Endothelial cell of hepatic sinusoid (primary cell): ENCODE data around the gene PHTF2.
"Not testable (repeated sequence)": the region's sequence is repeated elsewhere in the genome, so short reads cannot be mapped to it uniquely, and the experiment has no call there.

Source experiments
- in situ Hi-C: cut with HindIII; loops from 2 replicates; pipeline ENCODE4 v1.10.0; 2017; ENCODE audit warnings: low sequenced_read_pairs

The PHTF2 gene

GRCh38 chr7:77798394-77799077 lies at the start of gene PHTF2, which contains the start of gene TMEM60:
TSS of gene PHTF2 (plus strand) at chr7:77798773.
TSS of gene TMEM60 (minus strand) at chr7:77798434. CDS start at chr7:77794373, 4,061 bp downstream.
- in situ Hi-C loops = no loop called here

- in situ Hi-C loops = no loop called here
These were observed 46.6 kb upstream of the PHTF2 start for GRCh38 chr7:77752016-77752415.

DNA sequence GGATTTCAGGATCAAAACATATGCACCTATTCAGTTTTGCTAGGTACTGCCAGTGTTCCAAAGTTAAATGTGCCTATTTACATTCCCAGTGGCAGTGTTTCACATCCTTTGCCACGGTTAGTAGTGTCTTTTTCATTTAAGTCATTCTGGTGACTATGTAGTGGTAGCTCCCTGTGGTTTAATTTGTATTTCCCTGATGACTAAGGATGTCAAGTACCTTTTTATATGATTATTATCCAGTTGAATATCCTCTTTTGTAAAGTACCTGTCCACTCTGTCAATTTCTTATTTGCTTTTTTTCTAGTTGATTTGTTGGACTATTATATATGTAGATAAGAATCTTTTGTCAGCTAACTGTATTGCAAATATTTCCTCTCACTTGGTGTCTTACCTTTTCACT lies 45.4 kb upstream of the PHTF2 start:
- in situ Hi-C loops = no loop called here

- in situ Hi-C loops = loop anchor here (5.0 kb wide), 1 partner anchor 105 kb away; no protein-coding TSS in a partner anchor
These were observed 41.0 kb upstream of the PHTF2 start for GRCh38 chr7:77757589-77757988.

- in situ Hi-C loops = loop anchor here (5.0 kb wide), 1 partner anchor 107 kb away; no protein-coding TSS in a partner anchor
These were observed 39.2 kb upstream of the PHTF2 start for GRCh38 chr7:77759294-77759889.

DNA sequence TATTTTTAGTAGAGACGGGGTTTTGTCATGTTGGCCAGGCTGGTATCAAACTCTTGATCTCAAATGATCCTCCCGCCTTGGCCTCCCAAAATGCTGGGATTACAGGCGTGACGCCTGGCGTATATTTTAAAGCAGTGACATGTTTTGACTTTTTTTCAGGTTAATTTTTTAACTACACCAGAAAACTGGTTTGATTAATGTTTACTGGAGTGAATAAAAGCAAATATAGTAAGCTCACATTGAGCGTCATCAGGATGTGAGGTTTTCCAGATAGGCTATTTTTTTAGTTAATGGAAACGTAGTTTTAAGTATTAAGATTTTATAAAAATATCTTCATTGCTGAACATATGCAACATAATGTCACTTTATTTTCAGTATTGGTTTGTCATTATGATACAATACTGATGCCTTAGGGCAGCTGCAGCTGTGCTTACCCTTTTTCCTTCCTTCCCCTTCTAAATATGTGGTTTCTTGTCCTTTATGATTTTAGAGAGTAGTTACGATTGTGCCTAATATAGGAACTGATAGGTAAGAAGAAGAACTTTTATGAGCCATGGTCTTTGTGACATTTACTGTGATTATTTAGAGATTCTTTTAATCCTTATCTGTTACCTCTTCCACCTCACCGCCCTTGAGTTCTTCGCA lies 37.6 kb upstream of the PHTF2 start:
- in situ Hi-C loops = no loop called here

GRCh38 chr7:77765481-77765880 lies 33.1 kb upstream of the PHTF2 start:
- in situ Hi-C loops = no loop called here

- in situ Hi-C loops = no loop called here
These were observed 32.4 kb upstream of the PHTF2 start for GRCh38 chr7:77765906-77766800.

DNA sequence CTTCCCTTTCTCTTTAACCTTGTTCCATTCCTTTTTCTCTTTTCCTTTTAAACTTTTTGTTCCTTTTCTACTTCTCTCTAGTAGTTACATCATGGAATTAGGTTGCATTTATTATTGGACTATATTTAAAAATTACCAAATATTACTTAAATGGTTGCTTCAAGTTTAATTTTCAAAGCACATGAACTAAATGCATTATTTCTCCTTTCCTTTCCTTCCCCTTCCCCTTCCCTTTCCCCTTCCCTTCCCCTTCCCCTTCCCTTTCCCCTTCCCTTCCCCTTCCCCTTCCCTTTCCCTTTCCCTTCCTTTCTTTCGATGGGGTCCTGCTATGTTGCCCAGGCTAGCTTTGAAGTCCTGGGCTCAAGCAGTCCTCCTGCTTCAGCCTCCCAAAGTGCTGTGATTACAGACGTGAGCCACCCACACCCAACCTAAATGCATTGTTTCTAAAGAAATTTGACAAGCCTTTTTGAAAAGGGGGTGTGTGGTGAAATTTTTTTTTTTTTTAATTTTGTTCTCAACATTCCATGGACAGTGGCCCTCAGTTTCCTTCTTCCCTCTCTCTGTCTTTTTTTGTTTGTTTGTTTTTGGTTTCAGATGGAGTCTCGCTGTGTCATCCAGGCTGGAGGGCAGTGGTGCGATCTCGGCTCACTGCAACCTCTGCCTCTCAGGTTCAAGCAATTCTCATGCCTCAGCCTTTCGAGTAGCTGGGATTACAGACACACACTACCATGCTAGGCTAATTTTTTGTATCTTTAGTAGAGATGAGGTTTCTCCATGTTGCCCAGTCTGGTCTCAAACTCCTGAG lies 31.6 kb upstream of the PHTF2 start:
- in situ Hi-C loops = no loop called here

DNA sequence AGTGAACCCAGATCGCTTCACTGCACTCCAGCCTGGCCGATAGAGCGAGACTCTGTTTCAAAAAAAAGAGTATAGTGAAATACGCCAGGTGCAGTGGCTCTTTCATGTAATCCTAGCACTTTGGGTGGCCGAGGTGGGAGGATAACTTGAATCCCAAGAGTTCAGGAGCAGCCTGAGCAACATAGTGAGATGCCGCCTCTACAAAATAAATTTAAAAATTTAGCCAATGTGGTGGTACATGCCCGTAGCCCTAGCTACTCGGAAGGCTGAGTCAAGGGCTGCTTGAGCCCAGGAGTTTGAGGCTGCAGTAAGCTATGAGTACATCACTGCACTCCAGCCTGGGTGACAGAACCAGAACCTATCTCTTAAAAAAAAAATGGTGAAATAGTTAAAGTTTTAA lies 28.3 kb upstream of the PHTF2 start:
- in situ Hi-C loops = no loop called here

- in situ Hi-C loops = no loop called here
These were observed 26.7 kb upstream of the PHTF2 start for GRCh38 chr7:77771901-77772300.

GRCh38 chr7:77778535-77778934 lies 20.0 kb upstream of the PHTF2 start:
- in situ Hi-C loops = no loop called here

DNA sequence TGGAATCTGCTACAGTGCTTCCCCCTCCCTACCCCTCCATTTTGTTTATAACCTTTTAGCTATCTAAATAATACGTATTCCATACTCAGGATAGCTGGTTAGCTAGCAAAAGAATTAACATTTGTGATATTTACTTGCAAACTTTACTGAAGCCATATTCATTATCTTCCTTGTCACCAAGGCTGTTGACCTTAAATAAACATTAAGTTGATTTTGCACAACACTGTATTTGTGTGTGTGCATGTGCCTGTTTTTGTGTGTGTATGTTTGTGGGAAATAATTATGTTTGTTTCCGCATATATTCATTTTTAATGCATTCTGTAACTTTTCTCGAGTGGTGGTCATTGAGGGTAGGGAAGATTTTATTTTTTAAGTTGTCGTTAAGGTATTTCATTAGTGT lies 16.2 kb upstream of the PHTF2 start:
- in situ Hi-C loops = no loop called here

DNA sequence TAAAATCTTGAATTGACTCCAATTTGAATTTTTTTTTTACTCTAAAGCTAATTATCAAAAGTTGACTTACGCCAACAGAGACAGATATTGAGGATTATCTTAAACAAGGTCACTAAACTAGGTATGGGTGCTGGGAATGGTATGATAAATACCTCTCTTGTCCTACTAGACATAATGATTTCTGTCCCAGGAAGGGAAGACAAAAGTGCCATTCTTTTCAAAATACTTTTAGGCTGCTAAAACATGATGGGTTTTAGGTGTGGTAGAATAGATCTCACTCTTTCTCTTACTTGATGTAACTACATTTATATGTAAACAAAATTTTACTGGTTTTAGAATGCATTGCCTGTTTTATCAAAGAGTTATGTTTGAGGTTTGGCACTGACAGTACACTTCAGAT lies 15.5 kb upstream of the PHTF2 start:
- in situ Hi-C loops = no loop called here

DNA sequence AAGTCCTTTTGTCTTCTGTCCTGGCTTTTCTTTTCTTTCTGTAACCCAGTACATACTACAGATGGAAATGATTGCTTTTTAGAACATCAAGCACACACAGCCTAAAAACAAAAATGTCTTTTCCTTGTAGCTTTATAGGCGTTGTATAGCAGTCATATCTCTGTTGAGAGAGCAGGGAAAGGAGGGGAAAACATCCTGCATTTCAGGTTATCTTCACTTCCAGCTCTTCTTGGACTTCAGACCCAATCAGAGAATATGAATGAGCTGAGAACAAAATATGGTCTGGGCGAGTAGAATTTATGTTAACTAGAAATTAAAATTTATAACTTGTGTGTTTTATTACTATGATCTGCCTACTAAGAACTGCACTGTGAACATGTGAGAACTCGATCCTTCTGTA lies 15.0 kb upstream of the PHTF2 start:
- in situ Hi-C loops = no loop called here

DNA sequence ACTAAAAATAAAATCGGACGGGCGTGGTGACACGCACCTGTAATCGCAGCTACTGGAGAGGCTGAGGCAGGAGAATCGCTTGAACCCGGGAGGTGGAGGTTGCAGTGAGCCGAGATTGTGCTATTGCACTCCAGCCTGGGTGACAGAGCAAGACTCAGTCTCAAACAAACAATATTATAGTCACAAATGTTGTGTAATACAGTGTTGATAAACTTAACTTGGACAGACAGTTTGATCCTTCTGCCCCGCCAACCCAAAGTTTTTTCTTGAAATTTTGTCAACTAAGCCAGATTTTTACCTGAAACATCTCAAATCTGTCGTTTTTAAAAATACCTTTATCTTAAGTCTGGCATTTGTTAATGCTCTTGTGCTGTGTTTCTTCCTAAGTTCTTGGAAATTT lies 14.1 kb upstream of the PHTF2 start:
- in situ Hi-C loops = not testable (repeated sequence)

DNA sequence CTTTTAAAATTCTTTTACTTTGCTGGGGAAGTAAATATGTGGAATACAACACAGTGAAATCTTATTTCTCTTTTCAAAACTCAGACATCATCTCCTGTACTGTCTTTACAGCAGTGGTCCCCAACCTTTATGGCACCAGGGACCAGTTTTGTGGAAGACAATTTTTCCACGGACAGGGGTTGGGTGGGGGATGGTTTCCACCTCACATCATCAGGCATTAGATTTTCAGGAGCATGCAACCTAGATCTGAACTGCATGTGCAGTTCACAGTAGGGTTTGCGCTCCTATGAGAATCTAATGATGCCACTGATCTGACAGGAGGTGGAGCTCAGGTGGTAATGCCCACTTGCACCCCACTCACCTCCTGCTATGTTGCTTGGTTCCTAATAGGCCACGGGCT lies 12.6 kb upstream of the PHTF2 start:
- in situ Hi-C loops = no loop called here

DNA sequence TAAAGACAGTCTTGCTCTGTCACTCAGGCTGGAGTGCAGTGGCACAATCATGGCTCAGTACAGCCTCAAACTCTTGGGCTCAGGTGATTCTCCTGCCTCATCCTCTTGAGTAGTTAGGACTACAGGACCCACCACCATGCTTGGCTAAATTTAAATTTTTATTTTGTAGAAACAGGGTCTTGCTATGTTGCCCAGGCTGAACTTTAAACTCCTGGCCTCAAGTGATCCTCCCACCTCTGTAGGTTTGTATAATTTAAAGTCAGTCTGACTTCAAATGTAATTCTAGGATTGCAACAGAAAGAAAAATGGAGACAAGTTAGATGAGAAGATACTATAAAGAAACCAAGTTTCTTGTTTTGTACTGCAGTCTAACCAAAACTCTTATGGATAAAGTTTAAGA lies 11.8 kb upstream of the PHTF2 start:
- in situ Hi-C loops = no loop called here

- in situ Hi-C loops = no loop called here
These were observed 10.2 kb upstream of the PHTF2 start for GRCh38 chr7:77788327-77788902.

GRCh38 chr7:77791336-77791735 lies 7.2 kb upstream of the PHTF2 start:
- in situ Hi-C loops = no loop called here
